WTC11 (cell line): ENCODE data around the gene DNPEP. TPM values are rescaled to one million over a fixed set of nuclear protein-coding genes. Genes with fewer than 3 reads are reported as not detected.

Experiments used
- ATAC-seq: fragments of 200-7000 bp; cut with Tn5 transposase; 2 replicates; pipeline ENCODE4 v1.10.0; 2021; ENCODE audit warnings: mild to moderate bottlenecking, moderate library complexity
- CTCF ChIA-PET: fragments of 300-600 bp; sonication (Branson Sonifier 250); formaldehyde crosslinking; loops from one replicate; lab custom pipeline; 2021; ENCODE audit warnings: antibody characterized with exemption; lab: Charles Lee
- POLR2A ChIA-PET: fragments of 350-600 bp; sonication (Branson Sonifier 250); formaldehyde crosslinking; loops from one replicate; lab custom pipeline; 2021; ENCODE audit warnings: antibody characterized with exemption; lab: Charles Lee
- DNase-seq: peaks from one replicate; pipeline ENCODE4 v3.0.0; 2021; ENCODE audit warnings: low spot score
- H3K27ac Mint-ChIP-seq: 2 replicates; pipeline ENCODE4 v1.8.0; 2021; ENCODE audit warnings: mixed read lengths
- H3K27me3 Mint-ChIP-seq: 2 replicates; pipeline ENCODE4 v1.8.0; 2021; ENCODE audit warnings: low read depth, mild to moderate bottlenecking, moderate library complexity, mixed read lengths
- H3K36me3 Mint-ChIP-seq: 2 replicates; pipeline ENCODE4 v1.8.0; 2021; ENCODE audit warnings: mixed read lengths
- H3K4me1 Mint-ChIP-seq: 2 replicates; pipeline ENCODE4 v1.8.0; 2022; ENCODE audit warnings: mixed read lengths
- H3K4me3 Mint-ChIP-seq: 2 replicates; pipeline ENCODE4 v1.8.0; 2021; ENCODE audit warnings: mild to moderate bottlenecking, moderate library complexity, mixed read lengths
- H3K9me3 Mint-ChIP-seq: 2 replicates; pipeline ENCODE4 v1.8.0; 2021; ENCODE audit warnings: mixed read lengths
- AFF4 ChIP-seq: sonication (generic); formaldehyde crosslinking; IDR thresholded peaks from 2 replicates; pipeline ENCODE4 v1.8.1; 2023; ENCODE audit warnings: mild to moderate bottlenecking, missing genetic modification reagents, borderline replicate concordance
- AR ChIP-seq: fragments of 250-450 bp; sonication (Bioruptor Pico); IDR thresholded peaks from 2 replicates; pipeline ENCODE4 v1.9.0; 2021; ENCODE audit warnings: mild to moderate bottlenecking
- ATF6 ChIP-seq: sonication (generic); formaldehyde crosslinking; IDR thresholded peaks from 2 replicates; pipeline ENCODE4 v1.8.1; 2023; ENCODE audit warnings: mild to moderate bottlenecking, missing genetic modification reagents
- CREB1 ChIP-seq: sonication (generic); formaldehyde crosslinking; IDR thresholded peaks from 2 replicates; pipeline ENCODE4 v1.8.0; 2023; ENCODE audit warnings: mild to moderate bottlenecking, missing genetic modification reagents
- E2F5 ChIP-seq: sonication (generic); formaldehyde crosslinking; IDR thresholded peaks from 2 replicates; pipeline ENCODE4 v1.8.1; 2022; ENCODE audit warnings: mild to moderate bottlenecking, moderate library complexity, missing genetic modification reagents
- ETV6 ChIP-seq: sonication (generic); formaldehyde crosslinking; IDR thresholded peaks from 2 replicates; pipeline ENCODE4 v1.8.1; 2022; ENCODE audit warnings: mild to moderate bottlenecking, missing genetic modification reagents
- FOXP4 ChIP-seq: sonication (generic); formaldehyde crosslinking; IDR thresholded peaks from 2 replicates; pipeline ENCODE4 v1.8.0; 2022; ENCODE audit warnings: mild to moderate bottlenecking, missing genetic modification reagents
- JAZF1 ChIP-seq: fragments of 250-450 bp; sonication (Bioruptor Pico); IDR thresholded peaks from 2 replicates; pipeline ENCODE4 v1.9.0; 2021; ENCODE audit warnings: moderate library complexity, mild to moderate bottlenecking, inconsistent platforms
- MXD4 ChIP-seq: fragments of 250-450 bp; sonication (Bioruptor Pico); IDR thresholded peaks from 2 replicates; pipeline ENCODE4 v1.8.0; 2021; ENCODE audit warnings: mild to moderate bottlenecking, moderate library complexity, borderline replicate concordance
- NFE2L1 ChIP-seq: sonication (generic); formaldehyde crosslinking; IDR thresholded peaks from 2 replicates; pipeline ENCODE4 v1.8.1; 2023; ENCODE audit warnings: missing genetic modification reagents
- NR2C2 ChIP-seq: sonication (generic); formaldehyde crosslinking; IDR thresholded peaks from 2 replicates; pipeline ENCODE4 v1.8.0; 2022; ENCODE audit warnings: mild to moderate bottlenecking, missing genetic modification reagents
- SP1 ChIP-seq: sonication (generic); formaldehyde crosslinking; conservative IDR thresholded peaks from 2 replicates; pipeline ENCODE4 v1.8.1; 2022; ENCODE audit warnings: missing genetic modification reagents
- ZNF512 ChIP-seq: sonication (generic); formaldehyde crosslinking; IDR thresholded peaks from 2 replicates; pipeline ENCODE4 v1.8.1; 2022; ENCODE audit warnings: missing genetic modification reagents, borderline replicate concordance
- total RNA-seq: library from RNA; stranded (reverse); gene quantifications from 3 replicates; pipeline ENCODE4 v1.2.3, GENCODE V29; 2021

The DNPEP gene
- total RNA-seq, 1 experiment from 2014 or later = 67.6 TPM

- Mint-ChIP-seq H3K4me3 (no peak overlapping the region), H3K36me3 (0 out of 2 replicates have a peak, but pooled peaks cover 2% of the 10 kb centered on the region), H3K4me1 (peaks cover 4% of the 10 kb centered on the region), H3K9me3 (peaks cover 6% of the 10 kb centered on the region; the same call in 1 of the 2 replicates)
- POLR2A ChIA-PET = interaction anchor here (0.6 kb wide), 1 partner anchor 13 kb away, joined by 3 read pairs; no protein-coding TSS in a partner anchor
- TF ChIP-seq FOXP4 = no peak
- no peak for TF ChIP-seq AR (CRISPR knock-in tag)
- TF ChIP-seq NR2C2 (CRISPR knock-in tag) = no peak
- TF ChIP-seq AFF4 = no peak
- TF ChIP-seq NFE2L1 (CRISPR knock-in tag) = no peak
- TF ChIP-seq ATF6 = no peak
- TF ChIP-seq SP1 (CRISPR knock-in tag) = no peak
- TF ChIP-seq E2F5 = no peak
- TF ChIP-seq, all 79 proteins: peak for 0
- Mint-ChIP-seq H3K27ac (no peak overlapping the region), H3K27me3 (peaks cover 5% of the 10 kb centered on the region)
- DNase-seq (no peak), ATAC-seq (no peak)
- CTCF ChIA-PET = interaction anchor here (0.6 to 3.8 kb wide), 6 partner anchors 24 to 132 kb away, joined by 3 to 14 read pairs (median 5); partner anchors contain the start of gene SPEG
These were observed 22.7 kb upstream of the DNPEP start for GRCh38 chr2:219410390-219410789.

GRCh38 chr2:219409619-219410018 is 21.9 kb upstream of the DNPEP start:
- ATAC-seq = no peak
- Mint-ChIP-seq H3K4me3 (no peak overlapping the region), H3K27ac (no peak overlapping the region), H3K9me3 (peaks cover 6% of the 10 kb centered on the region; the same call in 1 of the 2 replicates), H3K4me1 (peaks cover 7% of the 10 kb centered on the region), H3K36me3 (0 out of 2 replicates have a peak, but pooled peaks cover 2% of the 10 kb centered on the region), H3K27me3 (peaks cover 5% of the 10 kb centered on the region)
- POLR2A ChIA-PET = no interaction called here
- no peak for DNase-seq
- CTCF ChIA-PET = interaction anchor here (0.8 to 3.8 kb wide), 6 partner anchors 9 to 120 kb away, joined by 3 to 14 read pairs (median 5); partner anchors contain the start of genes DES and SPEG
- no peak for TF ChIP-seq NR2C2 (CRISPR knock-in tag)

- ATAC-seq (no peak), DNase-seq (no peak)
- ChIA-PET POLR2A (no interaction called here), CTCF (interaction anchor here (0.8 to 3.8 kb wide), 7 partner anchors 10 to 121 kb away, joined by 3 to 14 read pairs (median 4); partner anchors contain the start of genes DES and SPEG)
- Mint-ChIP-seq H3K36me3 (0 out of 2 replicates have a peak, but pooled peaks cover 2% of the 10 kb centered on the region), H3K4me1 (peaks cover 16% of the 10 kb centered on the region), H3K27ac (no peak overlapping the region), H3K4me3 (no peak overlapping the region), H3K27me3 (peaks cover 5% of the 10 kb centered on the region), H3K9me3 (peaks cover 6% of the 10 kb centered on the region; the same call in 1 of the 2 replicates)
- TF ChIP-seq JAZF1 (CRISPR knock-in tag) (no peak), CREB1 (CRISPR knock-in tag) (no peak), AR (CRISPR knock-in tag) (no peak), ZNF512 (CRISPR knock-in tag) (no peak), ETV6 (CRISPR knock-in tag) (no peak), MXD4 (CRISPR knock-in tag) (no peak), NFE2L1 (CRISPR knock-in tag) (no peak)
These were observed 20.9 kb upstream of the DNPEP start for GRCh38 chr2:219408631-219409030.
